Hematopoietic multipotent progenitor cell treated with erythropoietin and hydrocortisone succinate and interleukin-3 and kit ligand, for 6 days (in vitro differentiated cells): ENCODE results near the gene SETD3.

ENCODE experiments used
- DNase-seq: peaks from one replicate; pipeline ENCODE4 v3.0.0-alpha.2; 2015

The SETD3 gene

GRCh38 chr14:99418242-99418641 lies 62.4 kb downstream of the SETD3 start:
- peak; percentile 51 for DNase-seq

GRCh38 chr14:99416909-99417308 lies 63.8 kb downstream of the SETD3 start:
- DNase-seq, result no peak

DNA sequence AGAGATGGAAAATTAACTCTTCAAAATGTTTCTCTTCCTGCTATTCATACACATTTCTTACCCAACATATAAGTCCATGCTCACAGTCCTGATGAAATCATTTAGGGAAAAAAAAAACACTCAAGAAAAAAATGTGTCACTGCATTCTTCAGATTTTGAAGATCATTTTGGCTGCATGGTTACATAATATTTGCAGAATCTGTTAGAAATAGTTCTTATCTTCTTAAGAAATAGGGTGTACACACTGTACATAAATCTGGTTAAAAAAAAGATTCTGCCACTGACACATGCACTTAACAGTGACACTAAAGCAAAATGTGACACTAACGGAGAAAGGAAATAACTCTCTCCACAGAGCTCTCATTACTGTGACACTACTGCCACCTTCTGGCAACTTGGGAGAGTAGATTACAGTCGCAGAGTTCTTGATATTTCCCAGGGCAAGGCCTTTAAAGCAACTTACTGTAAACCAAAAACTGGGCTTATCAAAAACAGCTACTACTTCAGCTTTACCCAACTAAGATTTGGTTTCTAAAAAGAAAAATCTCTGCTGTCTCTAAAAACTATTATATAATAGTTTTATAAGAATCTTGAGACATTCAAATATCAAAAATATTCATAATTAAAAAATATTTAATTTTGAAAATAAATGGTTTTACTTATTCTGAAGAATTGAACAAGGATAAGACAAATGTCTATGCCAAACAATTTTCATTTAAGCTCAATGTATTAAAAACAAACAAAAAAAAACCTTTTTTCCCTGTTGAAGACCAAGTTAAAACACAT lies 65.0 kb downstream of the SETD3 start:
- peak; percentile 95 for DNase-seq

- DNase-seq, result no peak
Observed at GRCh38 chr14:99413911-99414310, 66.7 kb downstream of the SETD3 start.

GRCh38 chr14:99413172-99413571 lies 67.5 kb downstream of the SETD3 start:
- DNase-seq, result no peak

DNA sequence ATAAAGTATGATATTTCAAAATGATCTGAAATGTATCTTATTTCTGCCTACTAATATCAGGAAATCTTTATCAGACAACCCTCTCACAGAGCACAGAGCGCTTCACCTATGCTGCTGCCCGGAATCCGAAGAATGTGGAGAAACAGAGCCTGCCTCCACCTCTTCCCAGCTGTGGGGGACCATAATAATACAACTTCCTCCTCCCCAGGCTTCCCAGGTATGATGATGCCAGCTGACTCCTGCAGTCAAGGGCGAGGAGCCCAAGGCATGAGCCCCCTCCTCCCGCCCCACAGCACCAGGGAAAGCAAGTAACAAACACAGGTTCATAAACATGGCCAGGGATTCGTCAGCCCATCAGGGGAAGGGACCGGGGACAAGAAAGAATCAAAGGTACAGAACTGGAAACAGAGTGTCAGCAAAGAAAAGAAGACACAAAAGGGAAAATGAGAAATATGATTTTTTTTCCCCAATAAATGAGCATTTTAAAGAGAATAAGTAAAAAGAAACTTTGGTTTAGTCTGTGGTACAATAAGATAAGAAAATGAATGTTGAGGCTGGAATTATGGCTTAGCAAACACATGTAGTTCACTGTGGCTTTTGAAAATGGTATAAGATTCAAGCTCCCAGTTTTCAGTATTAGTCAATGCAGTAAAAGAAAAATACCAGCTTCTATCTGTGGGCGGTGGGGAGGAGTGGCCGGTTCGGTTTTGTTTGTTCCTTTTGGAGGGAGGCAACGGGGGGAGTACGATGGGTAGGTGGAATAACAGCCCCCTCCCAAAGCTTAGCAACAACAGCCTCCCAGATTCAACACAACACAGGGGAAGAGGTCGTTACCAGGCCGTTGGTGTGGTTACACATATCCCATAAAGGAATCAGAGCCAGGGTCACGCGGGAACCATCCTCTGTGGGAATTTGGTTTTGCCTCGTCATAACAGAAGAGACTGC lies 68.3 kb downstream of the SETD3 start:
- DNase-seq, result no peak

DNA sequence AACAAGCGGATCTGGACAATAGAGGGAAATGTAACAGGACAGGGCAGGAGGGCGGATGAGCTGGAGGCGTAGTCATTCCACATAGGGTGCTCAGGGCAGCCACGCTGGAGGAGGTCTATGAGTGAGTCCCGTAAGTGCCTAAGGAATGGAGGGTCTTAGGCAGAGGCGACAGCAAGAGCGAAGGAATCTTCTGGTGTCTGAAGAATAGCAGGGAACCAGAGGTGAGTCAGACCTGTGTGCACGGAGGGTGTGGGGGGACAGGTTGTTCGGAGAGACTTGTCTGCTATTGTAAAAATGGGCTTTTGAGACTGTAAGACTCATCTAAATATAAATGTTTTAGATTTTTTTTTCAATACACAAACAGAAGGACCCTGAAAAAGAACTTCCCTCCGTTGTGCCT lies 70.6 kb downstream of the SETD3 start:
- no peak for DNase-seq

DNA sequence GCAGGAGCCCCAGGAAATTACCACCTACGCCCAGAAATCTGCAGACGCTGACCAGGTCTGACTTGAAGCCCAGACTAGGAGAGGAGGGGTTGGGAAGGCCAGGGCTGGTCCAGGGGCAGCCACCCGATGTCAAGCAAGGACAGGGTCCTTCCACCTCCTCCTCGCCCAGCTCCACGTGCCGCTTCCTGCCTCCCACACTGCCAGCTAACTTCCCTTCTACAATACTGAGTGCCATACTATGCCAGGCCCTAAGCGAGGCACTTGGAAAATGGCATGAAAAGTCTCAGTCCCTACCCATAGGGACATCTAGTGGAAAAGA lies 71.7 kb downstream of the SETD3 start:
- no peak for DNase-seq

- DNase-seq, result no peak
Observed at GRCh38 chr14:99408286-99408970, 72.2 kb downstream of the SETD3 start.

GRCh38 chr14:99407416-99407815 lies 73.2 kb downstream of the SETD3 start:
- DNase-seq, result no peak

DNA sequence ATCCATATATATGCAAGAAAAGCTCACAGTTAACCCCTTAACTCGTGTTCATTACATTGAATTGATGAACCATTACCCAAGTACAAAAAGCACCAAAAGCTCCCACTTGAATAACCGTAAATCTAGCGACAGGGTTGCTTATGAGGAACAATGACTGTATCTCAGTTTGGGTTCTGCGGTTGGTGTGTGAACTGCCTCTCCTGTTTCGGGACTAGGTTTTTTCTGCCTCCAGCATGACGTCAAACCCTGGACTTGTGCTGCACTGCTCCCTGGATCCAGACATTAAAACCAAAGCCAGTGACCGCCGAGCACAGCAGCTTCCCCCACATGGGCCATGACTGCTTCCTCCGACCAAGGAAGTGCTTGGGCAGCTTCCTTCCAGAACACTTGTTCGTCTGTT lies 77.7 kb downstream of the SETD3 start:
- DNase-seq, result no peak

GRCh38 chr14:99402285-99402648 lies 78.4 kb downstream of the SETD3 start:
- no peak for DNase-seq

- peak; percentile 16 for DNase-seq
Observed at GRCh38 chr14:99401621-99402284, 78.9 kb downstream of the SETD3 start.

DNA sequence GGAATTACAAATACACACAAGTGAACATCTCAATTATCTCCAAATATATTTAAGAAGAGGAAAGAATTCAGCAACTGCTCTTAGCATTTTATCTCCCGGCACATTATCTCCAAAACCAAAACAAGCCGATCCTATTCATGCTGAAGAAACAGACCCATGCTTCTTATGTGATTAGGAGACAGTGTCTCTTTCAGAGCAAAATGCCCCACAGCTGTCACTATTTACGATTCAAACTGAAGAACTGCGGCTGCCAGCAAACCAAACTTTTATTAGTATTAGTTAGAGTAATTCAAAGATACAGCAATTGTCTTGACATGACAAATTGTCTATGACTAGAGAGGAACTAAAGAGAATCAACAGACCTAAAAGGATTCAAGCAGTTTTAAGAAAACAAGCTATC lies 79.4 kb downstream of the SETD3 start:
- peak; percentile 39 for DNase-seq

DNA sequence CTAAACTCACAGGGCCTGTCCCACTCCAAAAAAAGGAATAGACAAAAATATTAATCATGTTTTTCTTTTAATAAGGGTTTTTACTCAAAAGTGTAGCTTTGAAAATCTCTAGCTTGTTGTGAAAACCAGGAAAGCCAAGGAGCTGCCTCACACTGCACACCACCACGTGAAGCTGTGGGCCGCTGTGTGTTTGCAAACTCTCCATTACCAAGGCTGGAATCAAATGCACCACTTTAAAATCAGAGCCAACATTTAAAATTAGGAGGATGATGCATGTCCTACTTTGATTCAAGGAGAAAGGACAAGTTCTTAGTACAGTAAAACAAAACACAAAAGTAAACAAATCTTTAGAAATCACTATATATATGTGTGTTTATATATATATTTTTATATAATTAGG lies 83.0 kb downstream of the SETD3 start:
- no peak for DNase-seq

DNA sequence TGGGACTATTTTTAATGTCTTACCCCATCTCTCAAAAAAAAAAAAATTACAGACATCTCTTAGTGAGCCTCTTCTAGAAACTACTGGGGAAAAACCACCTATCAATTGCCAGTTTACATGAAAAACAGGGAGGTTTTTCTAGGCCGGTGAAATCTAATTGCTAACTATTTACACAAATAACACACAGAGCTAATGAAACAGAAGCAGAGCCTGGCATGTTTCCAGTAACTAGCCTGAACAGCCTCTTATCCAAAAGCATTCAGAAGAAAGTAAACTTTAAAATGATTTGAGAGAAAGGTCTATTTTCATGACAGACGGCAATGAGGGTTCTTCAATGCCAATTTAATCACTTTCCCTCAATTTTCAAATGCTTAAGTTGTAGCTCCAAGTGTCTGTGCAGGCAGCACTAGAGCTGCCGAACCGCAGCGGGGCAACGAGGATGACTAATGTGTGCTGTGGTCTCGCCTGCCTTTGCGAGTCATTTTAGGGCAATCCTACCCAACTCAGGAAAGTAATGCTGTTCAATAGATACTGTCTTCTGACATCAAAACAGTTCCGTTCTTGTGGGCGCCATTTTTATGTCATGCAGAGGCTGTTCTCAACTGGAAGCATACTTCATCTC lies 84.6 kb downstream of the SETD3 start:
- DNase-seq, result no peak

GRCh38 chr14:99394602-99395156 lies 86.0 kb downstream of the SETD3 start:
- DNase-seq, result no peak

DNA sequence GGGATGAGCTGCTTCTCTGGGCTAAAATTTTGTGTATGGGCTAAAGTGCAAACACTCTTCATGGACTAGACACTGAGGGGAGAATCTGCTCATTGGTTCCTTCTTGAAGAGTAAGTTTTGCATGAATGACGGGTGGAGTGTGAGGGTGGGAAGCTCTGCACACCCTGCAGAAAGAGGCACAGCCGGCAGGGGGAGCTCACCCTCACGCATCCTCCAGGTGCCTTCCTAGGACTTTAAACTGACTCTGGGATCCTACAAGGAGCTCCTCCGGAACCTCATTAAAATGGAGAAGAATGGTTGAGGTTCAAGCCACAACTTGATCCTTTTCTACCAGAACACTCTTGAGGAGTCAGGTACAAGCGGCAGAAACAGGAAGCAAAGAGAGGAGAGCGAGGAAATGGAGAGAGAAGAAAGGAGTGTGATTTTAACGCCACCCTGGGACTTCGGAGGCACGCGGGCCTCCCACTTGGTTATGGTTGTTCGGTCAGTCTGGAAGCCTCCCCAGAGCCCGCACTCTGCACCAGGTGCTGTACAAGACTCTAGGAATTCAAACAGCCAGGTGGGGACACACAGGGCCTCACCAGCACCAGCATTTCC lies 87.5 kb downstream of the SETD3 start:
- peak; percentile 68 for DNase-seq

GRCh38 chr14:99391671-99392070 lies 89.0 kb downstream of the SETD3 start:
- no peak for DNase-seq

GRCh38 chr14:99389174-99389826 lies 91.4 kb downstream of the SETD3 start:
- peak; percentile 43 for DNase-seq

GRCh38 chr14:99388286-99388685 lies 92.4 kb downstream of the SETD3 start:
- no peak for DNase-seq
